HG03521 (cell line): Measurements from ENCODE around the gene PLXNA3.

Experiments used
- ATAC-seq: cut with Tn5 transposase; IDR thresholded peaks from one replicate; pipeline ENCODE4 v1.9.1; 2021; ENCODE audit warnings: mild to moderate bottlenecking, moderate library complexity; ENCODE audit not compliant: unreplicated experiment

Gene PLXNA3

GRCh38 chrX:154457491-154458115, 478 bp upstream of the PLXNA3 start:
- ATAC-seq: peak; percentile 44

- ATAC-seq: no peak
These were observed 1.1 kb downstream of the PLXNA3 start for GRCh38 chrX:154458954-154459778.

DNA sequence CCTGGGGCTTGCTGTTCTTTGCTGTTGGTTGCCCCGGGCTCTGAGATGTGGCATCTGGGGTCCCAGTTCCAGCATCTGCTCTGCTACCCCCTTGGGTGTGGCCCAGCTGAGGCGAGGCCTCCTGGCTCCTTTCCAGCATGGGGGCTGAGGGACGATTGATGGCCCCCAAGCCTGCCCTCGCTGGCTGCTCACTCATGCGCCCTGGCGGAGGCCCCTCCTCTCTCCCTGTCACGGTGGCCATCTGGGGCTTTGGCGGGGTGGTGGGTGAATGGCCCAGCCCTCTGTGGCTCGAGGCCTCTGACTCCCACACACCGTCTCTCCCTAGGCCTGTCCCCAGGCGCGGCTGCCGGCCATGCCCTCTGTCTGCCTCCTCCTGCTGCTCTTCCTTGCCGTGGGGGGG, 1.8 kb downstream of the PLXNA3 start:
- no peak for ATAC-seq

DNA sequence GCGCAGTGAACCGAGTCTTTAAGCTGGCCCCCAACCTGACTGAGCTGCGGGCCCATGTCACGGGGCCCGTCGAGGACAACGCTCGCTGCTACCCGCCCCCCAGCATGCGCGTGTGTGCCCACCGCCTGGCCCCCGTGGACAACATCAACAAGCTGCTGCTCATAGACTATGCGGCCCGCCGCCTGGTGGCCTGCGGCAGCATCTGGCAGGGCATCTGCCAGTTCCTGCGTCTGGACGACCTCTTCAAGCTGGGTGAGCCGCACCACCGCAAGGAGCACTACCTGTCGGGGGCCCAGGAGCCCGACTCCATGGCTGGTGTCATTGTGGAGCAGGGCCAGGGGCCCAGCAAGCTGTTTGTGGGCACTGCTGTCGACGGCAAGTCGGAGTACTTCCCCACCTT, 2.2 kb downstream of the PLXNA3 start:
- no peak for ATAC-seq

DNA sequence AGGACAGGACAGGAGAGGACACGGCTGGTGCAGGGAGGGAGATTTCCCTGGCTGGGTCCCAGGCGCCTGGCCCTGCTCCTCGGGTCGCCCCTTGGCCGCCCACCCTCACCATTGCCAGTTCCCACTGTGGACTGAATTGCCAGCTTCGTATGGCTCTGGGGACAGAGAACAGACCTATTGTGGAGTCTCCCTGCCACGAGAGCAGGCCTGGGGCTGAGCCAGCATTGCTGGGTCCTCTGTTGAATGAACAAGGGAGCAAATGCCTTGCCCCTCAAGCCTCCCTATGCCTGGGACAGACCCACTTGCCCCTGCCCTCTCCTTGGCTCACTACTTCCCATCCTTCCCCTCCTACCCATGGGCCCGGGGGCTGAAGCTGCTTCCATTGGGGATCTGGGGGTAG, 4.3 kb downstream of the PLXNA3 start:
- ATAC-seq: no peak

DNA sequence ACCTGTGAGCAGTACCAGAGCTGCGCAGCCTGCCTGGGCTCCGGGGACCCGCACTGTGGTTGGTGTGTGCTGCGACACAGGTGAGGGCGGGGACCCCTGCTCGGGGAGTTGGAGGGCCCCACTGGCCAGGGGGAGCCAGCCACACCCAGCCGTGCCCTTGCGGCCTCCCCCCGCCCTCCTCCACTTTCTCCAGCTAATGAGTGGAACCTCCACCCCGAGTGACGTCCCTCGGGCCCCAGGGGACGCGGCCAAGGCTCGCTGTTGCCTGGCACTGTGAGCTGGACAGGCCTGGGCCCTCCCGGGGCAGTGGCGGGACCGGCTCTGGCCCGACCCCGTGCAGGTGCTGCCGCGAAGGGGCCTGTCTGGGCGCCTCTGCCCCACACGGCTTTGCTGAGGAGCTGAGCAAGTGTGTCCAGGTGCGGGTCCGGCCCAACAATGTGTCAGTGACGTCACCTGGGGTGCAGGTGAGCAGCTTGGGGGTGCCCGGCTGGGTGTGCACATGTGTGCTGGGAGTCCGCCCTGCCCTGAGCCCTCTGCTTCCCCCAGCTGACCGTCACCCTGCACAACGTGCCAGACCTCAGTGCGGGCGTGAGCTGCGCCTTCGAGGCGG, 5.6 kb downstream of the PLXNA3 start:
- ATAC-seq: no peak

DNA sequence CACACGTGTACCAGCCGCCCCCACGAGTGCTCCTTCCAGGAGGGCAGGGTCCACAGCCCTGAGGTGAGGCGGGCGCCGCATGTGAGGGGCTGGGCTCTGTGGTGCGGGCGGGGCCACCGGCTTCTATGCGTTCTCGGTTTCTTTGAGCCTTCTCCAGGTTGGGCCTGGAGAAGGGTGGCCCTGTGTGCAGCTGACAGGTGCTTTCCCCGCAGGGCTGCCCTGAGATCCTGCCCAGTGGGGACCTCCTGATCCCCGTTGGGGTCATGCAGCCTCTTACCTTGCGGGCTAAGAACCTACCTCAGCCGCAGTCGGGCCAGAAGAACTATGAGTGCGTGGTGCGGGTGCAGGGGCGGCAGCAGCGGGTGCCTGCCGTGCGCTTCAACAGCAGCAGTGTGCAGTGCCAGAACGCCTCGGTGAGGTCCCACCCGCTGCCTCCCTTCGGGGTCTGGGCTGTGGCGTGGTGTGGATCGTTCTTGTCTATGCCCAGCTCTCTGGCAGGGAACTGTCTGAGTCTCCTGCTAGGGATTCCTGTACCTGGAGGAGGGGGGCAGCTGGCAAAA, 6.8 kb downstream of the PLXNA3 start:
- no peak for ATAC-seq

DNA sequence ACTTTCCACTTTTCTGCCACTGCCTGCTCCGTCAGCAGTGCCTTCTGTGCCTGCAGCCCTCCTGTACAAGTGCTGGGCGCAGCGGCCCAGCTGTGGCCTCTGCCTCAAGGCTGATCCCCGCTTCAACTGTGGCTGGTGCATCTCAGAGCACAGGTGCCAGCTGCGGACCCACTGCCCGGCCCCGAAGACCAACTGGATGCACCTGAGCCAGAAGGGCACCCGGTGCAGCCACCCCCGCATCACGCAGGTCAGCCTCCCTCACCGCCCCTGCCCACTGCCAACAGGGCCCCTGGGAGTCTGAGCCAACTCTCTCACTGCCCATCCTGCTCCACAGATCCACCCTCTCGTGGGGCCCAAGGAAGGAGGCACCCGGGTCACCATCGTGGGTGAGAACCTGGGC, 7.5 kb downstream of the PLXNA3 start:
- no peak for ATAC-seq

- no peak for ATAC-seq
These were observed 8.0 kb downstream of the PLXNA3 start for GRCh38 chrX:154466036-154466435.

GRCh38 chrX:154466907-154467306, 8.8 kb downstream of the PLXNA3 start:
- ATAC-seq: no peak

- no peak for ATAC-seq
These were observed 9.5 kb downstream of the PLXNA3 start for GRCh38 chrX:154467556-154467955.

- ATAC-seq: no peak
These were observed 10.1 kb downstream of the PLXNA3 start for GRCh38 chrX:154468217-154468616.

DNA sequence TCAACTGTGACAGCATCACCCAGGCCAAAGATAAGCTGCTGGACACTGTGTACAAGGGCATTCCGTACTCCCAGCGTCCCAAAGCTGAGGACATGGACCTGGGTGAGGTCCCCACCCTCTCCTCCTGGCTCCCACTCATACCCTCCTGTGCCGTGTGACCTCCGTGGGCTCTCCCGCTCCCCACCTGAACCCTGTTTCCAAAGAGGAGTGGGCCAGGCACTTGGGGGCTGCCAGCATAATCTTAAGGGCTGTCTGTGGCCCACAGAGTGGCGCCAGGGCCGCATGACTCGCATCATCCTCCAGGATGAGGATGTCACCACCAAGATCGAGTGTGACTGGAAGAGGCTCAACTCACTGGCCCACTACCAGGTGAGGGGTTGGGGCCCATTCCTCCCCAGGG, 11.0 kb downstream of the PLXNA3 start:
- no peak for ATAC-seq

DNA sequence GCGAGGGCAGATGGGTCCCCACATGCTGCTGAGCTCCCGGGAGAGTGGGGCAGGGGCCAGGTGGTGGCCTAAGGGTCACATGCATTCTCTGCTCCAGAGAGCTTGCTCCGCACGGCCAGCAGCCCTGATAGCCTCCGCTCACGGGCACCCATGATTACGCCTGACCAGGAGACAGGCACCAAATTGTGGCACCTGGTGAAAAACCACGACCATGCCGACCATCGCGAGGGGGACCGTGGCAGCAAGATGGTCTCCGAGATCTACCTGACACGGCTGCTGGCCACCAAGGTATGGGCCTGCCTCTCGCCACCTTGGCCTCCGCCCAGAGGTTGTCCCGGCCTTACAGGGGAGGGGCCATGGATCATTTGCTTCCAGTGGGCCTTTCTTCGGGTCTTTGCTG, 11.8 kb downstream of the PLXNA3 start:
- ATAC-seq: no peak

GRCh38 chrX:154470434-154470833, 12.4 kb downstream of the PLXNA3 start:
- ATAC-seq: no peak

DNA sequence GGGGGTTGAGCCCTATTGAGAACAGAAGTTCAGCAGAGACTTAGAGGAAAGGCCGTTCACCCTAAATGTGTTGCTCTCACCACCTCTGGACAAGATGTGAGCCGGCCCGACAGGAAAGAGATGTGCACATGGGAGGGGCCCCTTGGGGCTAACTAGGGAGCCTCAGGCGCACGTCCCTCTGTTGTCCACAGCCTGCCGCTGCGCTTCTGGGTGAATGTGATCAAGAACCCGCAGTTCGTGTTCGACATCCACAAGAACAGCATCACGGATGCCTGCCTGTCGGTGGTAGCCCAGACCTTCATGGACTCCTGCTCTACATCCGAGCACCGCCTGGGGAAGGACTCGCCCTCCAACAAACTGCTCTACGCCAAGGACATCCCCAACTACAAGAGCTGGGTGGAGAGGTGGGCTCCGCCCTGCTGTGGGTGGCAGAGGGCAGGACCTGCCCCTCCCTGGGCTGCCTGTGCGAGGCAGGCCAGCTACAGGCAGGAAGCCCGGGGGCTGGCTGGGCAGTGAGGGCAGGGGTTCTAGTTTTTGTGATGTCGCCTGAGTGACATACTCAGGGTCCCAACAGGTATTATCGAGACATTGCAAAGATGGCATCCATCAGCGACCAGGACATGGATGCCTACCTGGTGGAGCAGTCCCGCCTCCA, 13.0 kb downstream of the PLXNA3 start:
- no peak for ATAC-seq

- no peak for ATAC-seq
These were observed 14.0 kb downstream of the PLXNA3 start for GRCh38 chrX:154471839-154472684.

DNA sequence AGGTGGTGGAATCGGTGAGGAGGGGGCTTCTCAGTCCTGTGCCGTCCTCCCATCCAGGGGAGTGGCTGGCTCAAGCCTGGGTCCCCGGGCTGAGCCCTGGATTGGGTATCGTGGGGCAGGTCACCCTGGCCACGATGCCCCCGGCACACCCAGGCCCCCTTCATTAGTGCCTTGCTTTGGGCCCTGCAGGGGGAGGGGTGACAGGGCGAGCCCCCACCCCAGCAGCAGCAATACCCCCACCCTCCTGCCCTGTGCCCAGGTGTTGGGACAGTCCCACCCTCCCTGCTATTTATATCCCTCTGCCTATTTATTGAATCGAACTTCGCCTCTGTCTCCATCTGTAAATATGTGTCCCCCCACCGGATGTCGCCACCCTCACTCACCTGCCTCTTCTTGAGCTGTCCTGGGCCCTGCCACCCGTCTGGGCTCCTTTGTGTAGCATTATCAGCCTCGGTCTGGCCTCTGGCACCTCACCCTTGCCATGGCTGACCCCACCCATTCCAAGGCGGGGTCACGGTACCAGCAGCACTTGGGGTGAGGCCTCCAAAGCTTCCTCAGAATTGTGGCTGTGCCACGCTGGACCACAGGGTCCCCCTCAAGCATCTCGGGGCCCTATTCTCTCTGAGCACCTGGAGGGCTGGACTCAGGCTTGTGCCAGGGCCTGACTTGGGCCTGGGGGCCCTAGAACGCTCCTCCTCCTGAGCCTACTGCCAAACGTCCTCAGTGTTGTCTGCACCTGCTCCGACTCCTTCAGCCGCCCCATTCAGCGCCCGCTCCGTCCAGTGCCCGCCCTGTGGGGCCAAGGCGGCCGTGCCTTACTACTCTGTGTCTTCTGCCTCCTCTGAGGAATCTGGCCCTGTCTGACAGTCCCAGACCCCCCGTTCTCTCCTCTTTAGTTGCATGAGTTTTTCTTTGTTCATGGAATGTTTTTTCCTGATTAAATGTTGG, 14.9 kb downstream of the PLXNA3 start:
- ATAC-seq: no peak

- ATAC-seq: no peak
These were observed 15.6 kb downstream of the PLXNA3 start for GRCh38 chrX:154473683-154474082.
